T-helper 2 cell treated with Interferon-gamma antibody and Interleukin-4, amounts not matched to agents 100 ng/mL and 5 ng/mL, for 36 hours (primary cell): Measurements from ENCODE around the gene ELP1. TPM values are rescaled to one million over a fixed set of nuclear protein-coding genes. Genes with fewer than 3 reads are reported as not detected.
"Not testable (repeated sequence)": the region's sequence is repeated elsewhere in the genome, so short reads cannot be mapped to it uniquely, and the experiment has no call there.

Experiments
- intact Hi-C: fragments of 100-400 bp; cut with micrococcal nuclease; formaldehyde crosslinking; loops from one replicate; pipeline ENCODE4 v1.15.1; 2023
- total RNA-seq: library from RNA; stranded (reverse); gene quantifications from 2 replicates; pipeline ENCODE4 v1.2.3, GENCODE V29; 2022

ELP1 gene
- 24.4 and 25.6 TPM in 2 replicates for total RNA-seq

GRCh38 chr9:108933718-108934322 lies at the start of gene ELP1:
TSS of gene ELP1 (minus strand) at chr9:108934124. CDS start at chr9:108931146, 2,978 bp downstream.
- intact Hi-C loops, result loop anchor here (1.0 to 5.0 kb wide), 4 partner anchors 79 to 1323 kb away; partner anchors contain the start of genes CTNNAL1, EPB41L4B and TXN

- intact Hi-C loops, result no loop called here
Measured at GRCh38 chr9:108980893-108981292, 47.0 kb upstream of the ELP1 start.

GRCh38 chr9:108978205-108978604 lies 44.3 kb upstream of the ELP1 start:
- intact Hi-C loops, result no loop called here

- intact Hi-C loops, result no loop called here
Measured at GRCh38 chr9:108973895-108974294, 40.0 kb upstream of the ELP1 start.

GRCh38 chr9:108972626-108973209 lies 38.8 kb upstream of the ELP1 start:
- intact Hi-C loops, result no loop called here

GRCh38 chr9:108972186-108972585 lies 38.3 kb upstream of the ELP1 start:
- intact Hi-C loops, result no loop called here

- intact Hi-C loops, result not testable (repeated sequence)
Measured at GRCh38 chr9:108971392-108971791, 37.5 kb upstream of the ELP1 start.

- intact Hi-C loops, result no loop called here
Measured at GRCh38 chr9:108967916-108968315, 34.0 kb upstream of the ELP1 start.

- intact Hi-C loops, result no loop called here
Measured at GRCh38 chr9:108963459-108964143, 29.7 kb upstream of the ELP1 start.

GRCh38 chr9:108961151-108961550 lies 27.2 kb upstream of the ELP1 start:
- intact Hi-C loops, result no loop called here

GRCh38 chr9:108960331-108960730 lies 26.4 kb upstream of the ELP1 start:
- intact Hi-C loops, result no loop called here

- intact Hi-C loops, result loop anchor here (10.0 kb wide), 1 partner anchor 192 kb away; no protein-coding TSS in a partner anchor
Measured at GRCh38 chr9:108956631-108957026, 22.7 kb upstream of the ELP1 start.

GRCh38 chr9:108956022-108956630 lies 22.2 kb upstream of the ELP1 start:
- intact Hi-C loops, result loop anchor here (10.0 kb wide), 1 partner anchor 191 kb away; no protein-coding TSS in a partner anchor

- intact Hi-C loops, result loop anchor here (5.0 to 10.0 kb wide), 2 partner anchors 189 to 368 kb away; partner anchors contain the start of gene EPB41L4B
Measured at GRCh38 chr9:108953983-108954574, 20.2 kb upstream of the ELP1 start.

GRCh38 chr9:108951578-108951977 lies 17.7 kb upstream of the ELP1 start:
- intact Hi-C loops, result loop anchor here (5.0 to 10.0 kb wide), 2 partner anchors 187 to 371 kb away; partner anchors contain the start of gene EPB41L4B

- intact Hi-C loops, result loop anchor here (5.0 to 10.0 kb wide), 2 partner anchors 185 to 372 kb away; partner anchors contain the start of gene EPB41L4B
Measured at GRCh38 chr9:108950168-108950567, 16.2 kb upstream of the ELP1 start.

GRCh38 chr9:108939975-108940374 lies 6.1 kb upstream of the ELP1 start:
- intact Hi-C loops, result no loop called here

- intact Hi-C loops, result no loop called here
Measured at GRCh38 chr9:108937561-108938305, 3.8 kb upstream of the ELP1 start.

- intact Hi-C loops, result loop anchor here (1.0 to 5.0 kb wide), 4 partner anchors 79 to 1323 kb away; partner anchors contain the start of genes CTNNAL1, EPB41L4B and TXN
Measured at GRCh38 chr9:108934323-108934893, 484 bp upstream of the ELP1 start, which contains the start of gene ABITRAM. TSS of gene ABITRAM (plus strand) at chr9:108934400. CDS start at chr9:108934487, 87 bp downstream.

- intact Hi-C loops, result loop anchor here (5.0 kb wide), 2 partner anchors 389 to 1324 kb away; partner anchors contain the start of genes EPB41L4B and TXN
Measured at GRCh38 chr9:108933231-108933717, 650 bp downstream of the ELP1 start.
